GM18907 (cell line): ENCODE results near the gene CSF3.

Experiments
- ATAC-seq: cut with Tn5 transposase; IDR thresholded peaks from one replicate; pipeline ENCODE4 v1.9.1; 2021; ENCODE audit warnings: mild to moderate bottlenecking, moderate library complexity; ENCODE audit not compliant: unreplicated experiment

CSF3 gene

GRCh38 chr17:40023590-40024292 is 8.5 kb downstream of the CSF3 start:
- no peak for ATAC-seq

- ATAC-seq, result no peak
These were observed 9.7 kb downstream of the CSF3 start for GRCh38 chr17:40024901-40025300.

DNA sequence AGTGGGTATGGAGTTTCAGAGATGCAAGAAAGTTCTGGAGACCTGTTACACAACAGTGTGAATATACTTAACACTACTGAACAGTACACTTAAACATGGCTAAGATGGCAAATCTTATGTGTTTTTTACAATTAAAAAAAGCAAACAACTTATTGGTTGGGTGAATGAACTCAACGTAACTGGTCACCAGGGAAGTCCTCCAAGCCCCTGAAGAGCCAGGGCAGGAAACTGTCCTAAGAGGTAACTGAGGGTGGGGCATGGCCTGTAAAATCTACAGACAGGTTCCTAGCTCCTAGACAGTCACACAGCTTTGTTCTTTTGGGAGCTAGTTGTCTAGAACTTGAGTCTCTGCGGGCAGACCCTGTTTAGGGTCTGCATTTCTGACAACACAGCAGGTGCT is 10.3 kb downstream of the CSF3 start:
- no peak for ATAC-seq

- no peak for ATAC-seq
These were observed 11.0 kb downstream of the CSF3 start for GRCh38 chr17:40025991-40026815.

GRCh38 chr17:40026816-40027613 is 11.8 kb downstream of the CSF3 start:
- ATAC-seq, result no peak

DNA sequence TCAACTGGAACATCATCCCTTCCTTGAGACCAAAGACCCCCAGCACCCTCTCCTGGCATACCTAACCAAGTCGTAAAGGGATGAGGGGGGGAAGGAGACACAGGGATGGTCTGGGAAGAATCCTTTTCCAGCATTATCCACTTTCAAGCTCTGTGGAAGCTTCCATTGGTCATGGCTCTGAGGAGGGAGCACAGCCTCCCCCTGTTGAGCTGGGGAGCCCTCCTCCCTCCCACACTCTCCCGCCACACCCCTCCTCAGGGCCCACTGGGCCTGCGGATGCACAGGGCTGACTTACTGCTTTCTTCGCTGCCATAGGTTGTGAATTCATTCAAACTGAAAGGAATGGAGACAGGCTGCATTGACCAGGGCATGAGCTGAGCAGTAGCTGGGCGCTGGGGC is 12.4 kb downstream of the CSF3 start:
- ATAC-seq, result no peak

GRCh38 chr17:40028595-40028994 is 13.4 kb downstream of the CSF3 start:
- ATAC-seq, result no peak

GRCh38 chr17:40031706-40032105 is 16.5 kb downstream of the CSF3 start:
- no peak for ATAC-seq

- ATAC-seq, result no peak
These were observed 17.4 kb downstream of the CSF3 start for GRCh38 chr17:40032322-40033320.

GRCh38 chr17:40033339-40033738 is 18.1 kb downstream of the CSF3 start:
- ATAC-seq, result no peak

- no peak for ATAC-seq
These were observed 19.4 kb downstream of the CSF3 start for GRCh38 chr17:40034426-40035161.

GRCh38 chr17:40035162-40035559 is 19.9 kb downstream of the CSF3 start:
- ATAC-seq, result no peak

GRCh38 chr17:40038882-40039513 is 23.8 kb downstream of the CSF3 start:
- ATAC-seq, result no peak

GRCh38 chr17:40041196-40041595 is 26.0 kb downstream of the CSF3 start:
- ATAC-seq, result no peak

GRCh38 chr17:40056379-40057015 is 41.3 kb downstream of the CSF3 start:
- ATAC-seq, result no peak

GRCh38 chr17:40058186-40058784 is 43.0 kb downstream of the CSF3 start:
- ATAC-seq, result no peak

GRCh38 chr17:40058865-40059264 is 43.6 kb downstream of the CSF3 start:
- no peak for ATAC-seq

DNA sequence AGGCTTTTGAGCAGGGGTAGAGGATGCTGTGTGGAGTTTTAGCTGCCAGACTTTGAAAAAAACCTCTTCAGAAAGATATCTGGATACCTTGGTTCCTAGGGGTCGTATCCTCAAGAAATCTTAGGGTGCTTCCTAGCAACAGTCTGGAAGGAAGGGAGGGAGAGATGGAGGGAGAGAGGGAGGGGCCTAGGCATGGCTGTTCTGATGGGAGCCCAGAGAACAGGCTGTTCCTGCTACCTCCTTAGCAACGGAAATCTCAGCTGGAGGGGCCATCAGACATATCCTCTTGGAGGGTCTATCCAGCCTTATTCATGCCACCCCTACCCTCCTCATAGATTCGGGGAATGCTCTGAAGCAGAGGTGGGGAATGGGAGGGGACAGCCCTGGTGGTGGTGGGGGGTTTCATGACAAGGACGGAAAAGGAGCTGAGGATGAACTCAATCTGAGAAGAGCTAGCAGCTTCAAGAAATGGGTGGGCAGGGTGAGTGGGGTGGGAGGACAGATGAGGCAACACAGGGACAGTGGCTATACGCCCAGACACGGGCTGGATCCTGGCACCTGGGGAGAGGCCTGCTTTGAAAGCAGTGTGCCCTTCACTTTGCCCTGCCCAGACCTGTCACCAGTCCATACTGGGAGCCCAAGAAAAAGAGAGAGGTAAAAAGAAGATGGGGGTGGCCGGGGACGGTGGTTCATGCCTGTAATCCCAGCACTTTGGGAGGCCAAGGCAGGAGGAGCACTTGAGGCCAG is 44.7 kb downstream of the CSF3 start:
- no peak for ATAC-seq
